ENCODE results near the gene IHH. TPM values are rescaled to one million over a fixed set of nuclear protein-coding genes. Genes with fewer than 3 reads are reported as not detected.

IHH gene
- total and polyA plus RNA-seq, 2 donors (not counting 3 experiments of a cell fraction or from before 2014, with no cell fraction given), result 0.03 TPM; not detected in 1

DNA sequence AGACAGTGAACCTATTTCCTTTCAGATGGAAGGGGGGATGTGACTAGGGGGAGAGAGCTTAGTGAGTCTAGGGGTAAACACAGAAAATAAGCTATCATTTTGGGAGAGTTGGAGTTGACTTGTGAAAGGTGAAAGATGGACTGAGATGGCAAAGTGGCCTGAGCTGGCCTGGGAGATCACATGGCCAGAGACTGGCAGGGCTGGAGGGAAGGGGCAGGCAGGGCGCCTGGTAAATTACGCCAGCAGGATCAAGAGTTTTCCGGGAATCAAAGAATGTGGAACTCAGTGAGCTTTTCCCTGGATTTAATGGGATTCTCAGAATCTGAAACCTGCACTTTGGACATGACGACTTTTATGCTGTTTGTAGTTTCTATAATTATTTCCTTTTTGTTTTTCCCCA lies 18.6 kb downstream of the IHH start:
- Histone ChIP-seq H3K27ac (ENCODE audit: insufficient read depth, low read depth, low read length) (no peak overlapping the region), H3K9me1 (replicated peaks; ENCODE audit: control insufficient read depth, extremely low read depth, insufficient read depth, low read length) (no peaks in the 10 kb centered on the region), H2AFZ (ENCODE audit: low read depth, low read length) (no peak overlapping the region), H4K20me1 (replicated peaks; ENCODE audit: control insufficient read depth, extremely low read depth, insufficient read depth, low read length) (no peaks in the 10 kb centered on the region), H3K27me3 (ENCODE audit: control insufficient read depth in 2 of 2, insufficient read depth in 2 of 2, low read length in 2 of 2) (peaks cover 18 to 22% of the 10 kb centered on the region in 2 experiments), H3K9me3 (replicated peaks; ENCODE audit: control insufficient read depth, insufficient read depth, low read length) (no peaks in the 10 kb centered on the region), H3K4me1 (ENCODE audit: control insufficient read depth, extremely low read depth, insufficient read depth, low read length) (no peaks in the 10 kb centered on the region), H3K36me3 (ENCODE audit: control insufficient read depth in 2 of 2, extremely low read depth in 1 of 2, insufficient read depth in 2 of 2, low read length in 2 of 2) (no peaks in the 10 kb centered on the region), H3K79me2 (ENCODE audit: control insufficient read depth, insufficient read depth, low read length) (no peaks in the 10 kb centered on the region), H3K4me3 (replicated peaks in 1 of 3; ENCODE audit: insufficient read depth in 1 of 3, low read depth in 1 of 3, low read length in 3 of 3) (no peak overlapping the region), H3K4me2 (ENCODE audit: insufficient read depth, low read length) (no peak overlapping the region), H3K9ac (replicated peaks; ENCODE audit: extremely low read depth, insufficient read depth, low read length) (no peak overlapping the region)
- intact Hi-C loops (cut with micrococcal nuclease), result no loop called here
- FAIRE-seq, result no peak
- TF ChIP-seq EZH2 (IDR thresholded peaks at IDR 0.05; ENCODE audit: borderline replicate concordance, low read depth, low read length, severe bottlenecking) (no peak), FOS (IDR thresholded peaks at IDR 0.05; ENCODE audit: borderline replicate concordance, insufficient read depth, low read length) (no peak), GATA2 (IDR thresholded peaks at IDR 0.05; ENCODE audit: insufficient read depth, insufficient read length, low read depth, low read length) (no peak), JUN (IDR thresholded peaks at IDR 0.05; ENCODE audit: borderline replicate concordance, insufficient read depth, insufficient read length, low read depth) (no peak), POLR2A (IDR thresholded peaks at IDR 0.05; ENCODE audit: low read depth, low read length) (no peak), POLR2AphosphoS5 (IDR thresholded peaks at IDR 0.05; ENCODE audit: insufficient read depth, low read depth, low read length) (no peak), MYC (IDR thresholded peaks at IDR 0.05; ENCODE audit: low read depth, low read length) (no peak)
- TF ChIP-seq, protein P1, sequence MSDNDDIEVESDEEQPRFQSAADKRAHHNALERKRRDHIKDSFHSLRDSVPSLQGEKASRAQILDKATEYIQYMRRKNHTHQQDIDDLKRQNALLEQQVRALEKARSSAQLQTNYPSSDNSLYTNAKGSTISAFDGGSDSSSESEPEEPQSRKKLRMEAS (IDR thresholded peaks at IDR 0.05; ENCODE audit: insufficient read depth, insufficient read length), result no peak
- TF ChIP-seq, protein P2, sequence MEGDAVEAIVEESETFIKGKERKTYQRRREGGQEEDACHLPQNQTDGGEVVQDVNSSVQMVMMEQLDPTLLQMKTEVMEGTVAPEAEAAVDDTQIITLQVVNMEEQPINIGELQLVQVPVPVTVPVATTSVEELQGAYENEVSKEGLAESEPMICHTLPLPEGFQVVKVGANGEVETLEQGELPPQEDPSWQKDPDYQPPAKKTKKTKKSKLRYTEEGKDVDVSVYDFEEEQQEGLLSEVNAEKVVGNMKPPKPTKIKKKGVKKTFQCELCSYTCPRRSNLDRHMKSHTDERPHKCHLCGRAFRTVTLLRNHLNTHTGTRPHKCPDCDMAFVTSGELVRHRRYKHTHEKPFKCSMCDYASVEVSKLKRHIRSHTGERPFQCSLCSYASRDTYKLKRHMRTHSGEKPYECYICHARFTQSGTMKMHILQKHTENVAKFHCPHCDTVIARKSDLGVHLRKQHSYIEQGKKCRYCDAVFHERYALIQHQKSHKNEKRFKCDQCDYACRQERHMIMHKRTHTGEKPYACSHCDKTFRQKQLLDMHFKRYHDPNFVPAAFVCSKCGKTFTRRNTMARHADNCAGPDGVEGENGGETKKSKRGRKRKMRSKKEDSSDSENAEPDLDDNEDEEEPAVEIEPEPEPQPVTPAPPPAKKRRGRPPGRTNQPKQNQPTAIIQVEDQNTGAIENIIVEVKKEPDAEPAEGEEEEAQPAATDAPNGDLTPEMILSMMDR (IDR thresholded peaks at IDR 0.05; ENCODE audit: extremely low read depth in 1 of 2, insufficient read depth in 1 of 2, low read depth in 1 of 2, low read length in 2 of 2), result no peak
- BruUV-seq (replicated peaks), result no TSS peak
- DNase-seq (ENCODE audit: low read depth, low spot score), result no peak
- POLR2A ChIA-PET, result no interaction called here
- dilution Hi-C loops (cut with MboI; ENCODE audit: extremely low pct_ligation_motif_present, low sequenced_read_pairs), result no loop called here
- CTCF ChIA-PET, result interaction anchor here (0.6 to 5.6 kb wide), 6 partner anchors 12 to 114 kb away, joined by 3 to 52 read pairs (median 12); no protein-coding TSS in a partner anchor

Measured in endothelial cell of umbilical vein (primary cell).